ENCODE measurements around the gene PSMD9. TPM values are rescaled to one million over a fixed set of nuclear protein-coding genes. Genes with fewer than 3 reads are reported as not detected.
A peak's percentile ranks its signal among the peaks of the same experiment; 100 is the strongest.

PSMD9 gene
- polyA plus RNA-seq, 1 experiment, result 130 TPM

- ChIA-PET CTCF (interaction anchor here (0.7 to 1.0 kb wide), 2 partner anchors 13 to 261 kb away, joined by 3 read pairs; partner anchors contain the start of gene CFAP251), POLR2A (no interaction called here)
- TF ChIP-seq CTCF (IDR thresholded peaks at IDR 0.05; ENCODE audit: insufficient read depth, low read depth, low read length), result no peak
- Histone ChIP-seq H3K36me3 (ENCODE audit: control insufficient read depth, insufficient read depth, low read length) (peaks cover 21% of the 10 kb centered on the region), H3K4me3 (ENCODE audit: low read depth, low read length) (no peak overlapping the region), H3K27me3 (ENCODE audit: control insufficient read depth, insufficient read depth, low read length) (no peaks in the 10 kb centered on the region)
- no peak for DNase-seq (ENCODE audit: low read depth)
These were observed 17.2 kb downstream of the PSMD9 start for GRCh38 chr12:121905746-121906145.

- Histone ChIP-seq H3K36me3 (ENCODE audit: control insufficient read depth, insufficient read depth, low read length) (peaks cover 9% of the 10 kb centered on the region), H3K4me3 (ENCODE audit: low read depth, low read length) (no peak overlapping the region), H3K27me3 (ENCODE audit: control insufficient read depth, insufficient read depth, low read length) (no peaks in the 10 kb centered on the region)
- CTCF ChIA-PET, result no interaction called here
- TF ChIP-seq CTCF (IDR thresholded peaks at IDR 0.05; ENCODE audit: insufficient read depth, low read depth, low read length), result no peak
- POLR2A ChIA-PET, result no interaction called here
- DNase-seq (ENCODE audit: low read depth), result no peak
These were observed 20.1 kb downstream of the PSMD9 start for GRCh38 chr12:121908702-121909101.

- no peak for TF ChIP-seq CTCF (IDR thresholded peaks at IDR 0.05; ENCODE audit: insufficient read depth, low read depth, low read length)
- CTCF ChIA-PET, result interaction anchor here (1.0 to 1.2 kb wide), 2 partner anchors 117 to 118 kb away, joined by 3 to 4 read pairs; partner anchors contain the start of gene RHOF
- H3K27me3 ChIP-seq (ENCODE audit: control insufficient read depth, insufficient read depth, low read length), result no peaks in the 10 kb centered on the region
- no peak for DNase-seq (ENCODE audit: low read depth)
- H3K36me3 ChIP-seq (ENCODE audit: control insufficient read depth, insufficient read depth, low read length), result peaks cover 12% of the 10 kb centered on the region
- H3K4me3 ChIP-seq (ENCODE audit: low read depth, low read length), result no peak overlapping the region
- POLR2A ChIA-PET, result interaction anchor here (0.6 kb wide), 1 partner anchor 1707 kb away, joined by 3 read pairs; no protein-coding TSS in a partner anchor
These were observed 23.4 kb downstream of the PSMD9 start for GRCh38 chr12:121911824-121912585.

GRCh38 chr12:121915841-121916321, 27.3 kb downstream of the PSMD9 start:
- peaks cover 7% of the 10 kb centered on the region for H3K36me3 ChIP-seq (ENCODE audit: control insufficient read depth, insufficient read depth, low read length)
- no peak overlapping the region for H3K4me3 ChIP-seq (ENCODE audit: low read depth, low read length)
- ChIA-PET CTCF (interaction anchor here (0.6 to 2.3 kb wide), 9 partner anchors 22 to 248 kb away, joined by 3 to 10 read pairs (median 5); no protein-coding TSS in a partner anchor), POLR2A (no interaction called here)
- TF ChIP-seq CTCF (IDR thresholded peaks at IDR 0.05; ENCODE audit: insufficient read depth, low read depth, low read length), result no peak
- no peak for DNase-seq (ENCODE audit: low read depth)
- H3K27me3 ChIP-seq (ENCODE audit: control insufficient read depth, insufficient read depth, low read length), result no peaks in the 10 kb centered on the region

- CTCF ChIA-PET, result interaction anchor here (1.0 to 2.3 kb wide), 9 partner anchors 23 to 214 kb away, joined by 3 to 10 read pairs (median 5); no protein-coding TSS in a partner anchor
- POLR2A ChIA-PET, result no interaction called here
- no peaks in the 10 kb centered on the region for H3K27me3 ChIP-seq (ENCODE audit: control insufficient read depth, insufficient read depth, low read length)
- H3K4me3 ChIP-seq (ENCODE audit: low read depth, low read length), result no peak overlapping the region
- H3K36me3 ChIP-seq (ENCODE audit: control insufficient read depth, insufficient read depth, low read length), result peaks cover 7% of the 10 kb centered on the region
- TF ChIP-seq CTCF (IDR thresholded peaks at IDR 0.05; ENCODE audit: insufficient read depth, low read depth, low read length), result peak; percentile 38
- no peak for DNase-seq (ENCODE audit: low read depth)
These were observed 28.1 kb downstream of the PSMD9 start for GRCh38 chr12:121916719-121917118.
